Measurements from ENCODE around the gene CAMTA1.

DNA sequence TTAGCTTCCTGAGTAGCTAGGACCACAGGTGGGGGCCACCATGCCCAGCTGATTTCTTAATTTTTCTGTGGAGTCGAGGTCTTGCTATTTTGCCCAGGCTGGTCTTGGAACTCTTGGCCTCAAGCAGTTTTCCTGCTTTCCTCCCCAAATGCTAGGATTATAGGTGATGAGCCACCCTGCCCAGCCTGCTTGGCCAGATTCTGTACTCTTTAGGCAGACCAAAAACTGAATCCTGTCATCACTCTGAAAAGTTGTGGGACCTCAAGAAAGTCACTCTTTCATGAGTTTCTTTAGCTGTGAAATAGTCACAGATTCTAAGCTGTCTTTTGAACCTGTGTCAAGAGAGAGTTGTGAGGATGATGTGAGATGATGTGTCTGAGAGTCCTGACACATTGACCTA is 105.4 kb downstream of the CAMTA1 start:
- TF ChIP-seq CTCF (IDR thresholded peaks at IDR 0.05) (no peak), POLR2A (IDR thresholded peaks at IDR 0.05) (no peak), EP300 (IDR thresholded peaks at IDR 0.05) (no peak), POLR2AphosphoS5 (IDR thresholded peaks at IDR 0.05) (no peak)

Measured in stomach (tissue), 4 donors.